ENCODE results near the gene GUCA1C.

DNA sequence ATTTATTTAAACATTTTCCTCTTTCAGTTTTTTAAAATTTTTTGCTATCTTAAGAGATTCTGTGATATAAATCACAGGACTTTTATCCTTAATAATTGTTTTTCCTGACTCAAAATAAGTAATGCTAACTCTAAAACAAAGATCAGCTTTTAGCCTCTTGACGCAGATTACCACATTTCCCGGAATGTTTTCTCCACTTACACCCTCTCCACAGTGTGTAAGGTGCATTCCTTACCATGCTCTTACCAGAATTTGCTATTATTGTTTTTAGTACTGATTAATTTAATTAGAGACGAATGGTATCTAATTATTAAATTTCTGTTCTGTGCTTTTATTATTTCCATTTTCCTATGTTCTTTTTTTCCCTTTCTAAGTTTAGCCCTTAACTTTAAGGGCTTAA, 34.8 kb downstream of the GUCA1C start:
- TF ChIP-seq, protein P1, sequence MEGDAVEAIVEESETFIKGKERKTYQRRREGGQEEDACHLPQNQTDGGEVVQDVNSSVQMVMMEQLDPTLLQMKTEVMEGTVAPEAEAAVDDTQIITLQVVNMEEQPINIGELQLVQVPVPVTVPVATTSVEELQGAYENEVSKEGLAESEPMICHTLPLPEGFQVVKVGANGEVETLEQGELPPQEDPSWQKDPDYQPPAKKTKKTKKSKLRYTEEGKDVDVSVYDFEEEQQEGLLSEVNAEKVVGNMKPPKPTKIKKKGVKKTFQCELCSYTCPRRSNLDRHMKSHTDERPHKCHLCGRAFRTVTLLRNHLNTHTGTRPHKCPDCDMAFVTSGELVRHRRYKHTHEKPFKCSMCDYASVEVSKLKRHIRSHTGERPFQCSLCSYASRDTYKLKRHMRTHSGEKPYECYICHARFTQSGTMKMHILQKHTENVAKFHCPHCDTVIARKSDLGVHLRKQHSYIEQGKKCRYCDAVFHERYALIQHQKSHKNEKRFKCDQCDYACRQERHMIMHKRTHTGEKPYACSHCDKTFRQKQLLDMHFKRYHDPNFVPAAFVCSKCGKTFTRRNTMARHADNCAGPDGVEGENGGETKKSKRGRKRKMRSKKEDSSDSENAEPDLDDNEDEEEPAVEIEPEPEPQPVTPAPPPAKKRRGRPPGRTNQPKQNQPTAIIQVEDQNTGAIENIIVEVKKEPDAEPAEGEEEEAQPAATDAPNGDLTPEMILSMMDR (optimal IDR thresholded peaks at IDR 0.05 in 1 of 3, IDR thresholded peaks at IDR 0.05 in 1 of 3, conservative IDR thresholded peaks at IDR 0.05 in 1 of 3; ENCODE audit: extremely low read depth in 1 of 3, insufficient read depth in 2 of 3, low read length in 3 of 3) = no peak
- no peak for TF ChIP-seq EZH2 (IDR thresholded peaks at IDR 0.05; ENCODE audit: low read length)
